Measurements from ENCODE around the gene METTL21C. TPM values are rescaled to one million over a fixed set of nuclear protein-coding genes. Genes with fewer than 3 reads are reported as not detected.

Gene METTL21C
- total RNA-seq, 6 experiments from 2014 or later = not detected

GRCh38 chr13:102692491-102692826, 2.4 kb downstream of the METTL21C start:
- no peak for TF ChIP-seq CTCF (IDR thresholded peaks at IDR 0.05)
- no peak overlapping the region for H3K27ac Mint-ChIP-seq
- H3K9me3 Mint-ChIP-seq = no peaks in the 10 kb centered on the region; the same call in 1 of the 2 replicates
- H3K36me3 Mint-ChIP-seq (ENCODE audit: low read depth) = no peaks in the 10 kb centered on the region
- H3K4me3 Mint-ChIP-seq = no peak overlapping the region
- DNase-seq = no peak
- peaks cover 31% of the 10 kb centered on the region for H3K27me3 Mint-ChIP-seq (ENCODE audit: insufficient read depth)
- peaks cover 26% of the 10 kb centered on the region for H3K4me1 Mint-ChIP-seq (ENCODE audit: low read depth)

- no peak for DNase-seq
- H3K4me1 Mint-ChIP-seq (ENCODE audit: low read depth) = peaks cover 26% of the 10 kb centered on the region
- H3K4me3 Mint-ChIP-seq = no peak overlapping the region
- no peak for TF ChIP-seq CTCF (IDR thresholded peaks at IDR 0.05)
- H3K27ac Mint-ChIP-seq = no peak overlapping the region
- H3K27me3 Mint-ChIP-seq (ENCODE audit: insufficient read depth) = peaks cover 31% of the 10 kb centered on the region
- H3K9me3 Mint-ChIP-seq = no peaks in the 10 kb centered on the region
- no peaks in the 10 kb centered on the region for H3K36me3 Mint-ChIP-seq (ENCODE audit: low read depth)
These were observed 4.0 kb downstream of the METTL21C start for GRCh38 chr13:102690883-102691282.

- Mint-ChIP-seq H3K4me3 (no peak overlapping the region), H3K4me1 (ENCODE audit: low read depth) (peaks cover 19% of the 10 kb centered on the region), H3K9me3 (no peaks in the 10 kb centered on the region), H3K27me3 (ENCODE audit: insufficient read depth) (peaks cover 21% of the 10 kb centered on the region), H3K36me3 (ENCODE audit: low read depth) (no peaks in the 10 kb centered on the region), H3K27ac (no peak overlapping the region)
- TF ChIP-seq CTCF (IDR thresholded peaks at IDR 0.05) = no peak
- no peak for DNase-seq
These were observed 6.4 kb downstream of the METTL21C start for GRCh38 chr13:102688306-102688973.

GRCh38 chr13:102687520-102687919, 7.3 kb downstream of the METTL21C start:
- H3K27ac Mint-ChIP-seq = no peak overlapping the region
- H3K36me3 Mint-ChIP-seq (ENCODE audit: low read depth) = no peaks in the 10 kb centered on the region
- H3K4me1 Mint-ChIP-seq (ENCODE audit: low read depth) = peaks cover 10% of the 10 kb centered on the region
- no peak for DNase-seq
- TF ChIP-seq CTCF (IDR thresholded peaks at IDR 0.05) = no peak
- peaks cover 13% of the 10 kb centered on the region for H3K27me3 Mint-ChIP-seq (ENCODE audit: insufficient read depth)
- no peak overlapping the region for H3K4me3 Mint-ChIP-seq
- no peaks in the 10 kb centered on the region for H3K9me3 Mint-ChIP-seq

GRCh38 chr13:102686024-102686423, 8.8 kb downstream of the METTL21C start:
- Mint-ChIP-seq H3K27me3 (ENCODE audit: insufficient read depth) (peaks cover 12% of the 10 kb centered on the region), H3K4me1 (ENCODE audit: low read depth) (peaks cover 6% of the 10 kb centered on the region), H3K27ac (no peak overlapping the region), H3K36me3 (ENCODE audit: low read depth) (peaks cover 7% of the 10 kb centered on the region), H3K9me3 (peaks cover 7% of the 10 kb centered on the region), H3K4me3 (no peak overlapping the region)
- no peak for DNase-seq
- TF ChIP-seq CTCF (IDR thresholded peaks at IDR 0.05) = no peak
